Measurements from ENCODE around the gene ARRDC4.

The ARRDC4 gene

DNA sequence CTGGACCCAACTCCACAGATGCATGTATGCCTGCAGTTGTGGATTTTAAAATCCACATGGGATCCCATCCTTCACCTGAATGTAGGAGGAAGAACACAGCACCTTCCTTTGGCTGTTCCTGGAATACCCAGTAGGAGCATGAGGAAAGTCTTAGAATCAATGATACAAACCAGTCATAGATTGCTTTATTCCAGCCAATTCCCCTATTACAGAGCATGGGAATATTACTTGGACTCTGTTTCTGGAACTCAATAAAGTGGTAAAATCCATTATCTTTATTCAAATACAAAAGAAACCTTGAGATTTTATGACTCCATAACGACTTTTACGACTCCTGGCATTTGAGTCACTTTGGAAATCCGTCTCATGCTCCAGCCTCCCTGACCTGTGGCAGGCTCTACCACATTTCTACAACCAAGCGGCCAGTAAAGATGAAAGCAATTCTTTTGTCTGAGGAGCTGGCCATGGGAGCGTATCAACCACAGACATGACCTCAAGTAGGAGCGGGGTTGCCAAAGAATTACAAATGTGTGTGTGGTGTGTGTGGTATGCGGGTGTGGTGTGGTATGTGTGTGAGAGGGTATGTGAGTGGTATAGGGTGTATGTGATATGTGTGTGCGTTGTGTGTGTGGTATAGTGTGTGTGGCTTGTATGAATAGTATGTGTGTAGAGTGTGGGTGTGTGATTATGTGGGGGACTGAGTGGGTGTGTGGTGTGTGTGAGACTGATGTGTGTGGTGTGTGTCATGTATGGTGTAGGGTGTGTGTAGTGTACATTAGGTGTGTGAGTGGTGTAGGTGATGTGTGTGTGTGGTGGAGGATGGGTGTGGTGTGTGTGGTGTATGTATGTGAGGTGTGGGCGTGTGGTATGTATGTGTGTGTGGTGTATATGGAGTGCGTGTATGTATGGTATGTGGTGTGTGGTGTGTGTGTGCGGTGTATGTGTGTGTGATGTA lies 40.0 kb downstream of the ARRDC4 start:
- Histone ChIP-seq H3K27ac (ENCODE audit: low read depth, low read length) (no peak overlapping the region), H3K4me1 (ENCODE audit: insufficient read depth, low read length) (no peaks in the 10 kb centered on the region), H3K36me3 (ENCODE audit: insufficient read depth, low read length) (no peaks in the 10 kb centered on the region), H3K9ac (ENCODE audit: low read depth, low read length) (no peak overlapping the region), H3K4me3 (ENCODE audit: low read length) (no peak overlapping the region), H3K27me3 (ENCODE audit: insufficient read depth, low read length) (no peaks in the 10 kb centered on the region), H3K9me3 (ENCODE audit: insufficient read depth, low read depth, low read length) (no peaks in the 10 kb centered on the region)
- 80% methylated on average over 11 of the region's 11 CpGs for WGBS

DNA sequence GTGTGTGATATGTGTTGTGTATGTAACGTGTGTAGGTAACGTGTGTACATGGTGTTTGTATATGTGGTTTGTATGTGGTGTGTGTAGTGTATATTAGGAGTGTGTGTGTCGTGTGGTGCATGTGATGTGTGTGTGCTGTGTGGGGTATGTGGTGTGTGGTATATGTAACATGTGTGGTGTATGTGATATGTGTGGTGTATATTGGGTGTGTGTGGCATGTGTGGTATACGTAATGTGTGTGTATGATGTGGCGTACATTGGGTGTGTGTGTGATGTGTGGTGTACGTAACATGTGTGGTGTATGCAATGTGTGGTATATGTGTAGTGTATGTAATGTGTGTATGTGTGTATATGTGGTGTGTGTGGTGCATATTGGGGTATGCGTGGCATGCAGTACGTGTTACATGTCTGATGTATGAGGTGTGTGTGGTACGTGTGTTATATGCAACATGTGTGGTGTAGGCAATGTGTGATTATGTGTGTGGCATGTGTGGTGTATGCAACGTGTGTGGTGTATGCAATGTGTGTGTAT lies 41.2 kb downstream of the ARRDC4 start:
- Histone ChIP-seq H3K36me3 (ENCODE audit: insufficient read depth, low read length) (no peaks in the 10 kb centered on the region), H3K4me1 (ENCODE audit: insufficient read depth, low read length) (no peaks in the 10 kb centered on the region), H3K9ac (ENCODE audit: low read depth, low read length) (no peak overlapping the region), H3K27ac (ENCODE audit: low read depth, low read length) (no peak overlapping the region), H3K9me3 (ENCODE audit: insufficient read depth, low read depth, low read length) (no peaks in the 10 kb centered on the region), H3K4me3 (ENCODE audit: low read length) (no peak overlapping the region), H3K27me3 (ENCODE audit: insufficient read depth, low read length) (no peaks in the 10 kb centered on the region)
- WGBS = 95% methylated on average over 10 of the region's 10 CpGs

DNA sequence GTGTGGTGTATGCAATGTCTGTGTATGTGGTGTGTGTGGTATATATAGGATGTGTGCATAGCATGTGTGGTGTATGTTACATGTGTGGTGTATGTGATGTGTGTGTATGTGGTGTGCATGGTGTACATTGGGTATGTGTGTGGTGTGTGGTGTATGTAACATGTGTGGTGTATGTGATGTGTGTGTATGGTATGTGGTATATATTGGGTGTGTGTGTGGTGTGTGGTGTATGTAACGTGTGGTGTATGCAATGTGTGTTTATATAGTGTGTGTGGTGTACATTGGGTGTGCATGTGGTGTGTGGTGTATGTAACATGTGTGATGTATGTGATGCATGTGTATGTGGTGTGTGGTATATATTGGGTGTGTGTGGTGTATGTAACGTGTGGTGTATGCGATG lies 41.9 kb downstream of the ARRDC4 start:
- no peak overlapping the region for H3K9ac ChIP-seq (ENCODE audit: low read depth, low read length)
- WGBS = 98% methylated on average over 3 of the region's 3 CpGs
- no peaks in the 10 kb centered on the region for H3K9me3 ChIP-seq (ENCODE audit: insufficient read depth, low read depth, low read length)
- no peak overlapping the region for H3K27ac ChIP-seq (ENCODE audit: low read depth, low read length)
- no peaks in the 10 kb centered on the region for H3K27me3 ChIP-seq (ENCODE audit: insufficient read depth, low read length)
- no peaks in the 10 kb centered on the region for H3K36me3 ChIP-seq (ENCODE audit: insufficient read depth, low read length)
- H3K4me3 ChIP-seq (ENCODE audit: low read length) = no peak overlapping the region
- no peaks in the 10 kb centered on the region for H3K4me1 ChIP-seq (ENCODE audit: insufficient read depth, low read length)

DNA sequence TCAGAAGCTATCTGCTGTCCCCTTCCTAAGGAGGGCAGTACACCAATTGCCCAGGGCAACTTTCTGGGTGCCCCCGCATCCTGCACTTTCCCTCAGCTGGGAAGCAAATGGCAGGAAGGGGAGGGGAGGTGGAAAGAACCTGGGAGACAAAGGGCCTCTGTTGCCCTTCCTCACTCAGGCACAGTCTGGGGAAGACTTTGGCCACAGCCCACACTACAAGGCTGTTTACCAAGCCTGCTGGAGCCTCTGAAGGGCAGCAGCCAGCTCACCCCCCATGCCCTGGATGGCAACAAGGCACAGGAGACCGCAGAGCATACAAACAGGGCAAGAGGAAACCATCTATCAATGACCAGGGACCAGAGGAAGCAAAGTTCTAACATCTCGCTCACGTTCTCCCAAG lies 42.4 kb downstream of the ARRDC4 start:
- H3K4me1 ChIP-seq (ENCODE audit: insufficient read depth, low read length) = no peaks in the 10 kb centered on the region
- no peaks in the 10 kb centered on the region for H3K9me3 ChIP-seq (ENCODE audit: insufficient read depth, low read depth, low read length)
- H3K27me3 ChIP-seq (ENCODE audit: insufficient read depth, low read length) = no peaks in the 10 kb centered on the region
- H3K4me3 ChIP-seq (ENCODE audit: low read length) = no peak overlapping the region
- no peaks in the 10 kb centered on the region for H3K36me3 ChIP-seq (ENCODE audit: insufficient read depth, low read length)
- H3K9ac ChIP-seq (ENCODE audit: low read depth, low read length) = no peak overlapping the region
- H3K27ac ChIP-seq (ENCODE audit: low read depth, low read length) = no peak overlapping the region
- 96% methylated on average over 4 of the region's 4 CpGs for WGBS

DNA sequence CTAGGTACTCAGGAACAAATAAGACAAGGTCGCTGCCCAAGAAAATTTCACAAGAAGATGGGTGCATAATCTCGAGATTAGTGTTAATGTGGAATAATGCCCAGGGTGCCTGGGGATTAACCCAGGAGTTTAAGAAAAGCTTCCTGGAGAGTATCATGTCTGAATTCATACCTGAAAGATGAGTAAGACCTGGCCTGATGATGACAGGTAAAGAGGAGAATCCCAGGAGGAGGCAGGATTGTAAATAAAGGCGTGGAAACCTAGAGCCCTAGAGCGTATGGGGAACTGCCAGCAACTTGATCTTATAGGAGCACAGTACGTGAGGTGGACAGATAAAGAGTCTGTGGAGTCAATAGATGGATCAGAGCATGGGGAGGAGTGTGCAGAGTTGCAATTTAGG lies 43.0 kb downstream of the ARRDC4 start:
- no peaks in the 10 kb centered on the region for H3K9me3 ChIP-seq (ENCODE audit: insufficient read depth, low read depth, low read length)
- no peak overlapping the region for H3K4me3 ChIP-seq (ENCODE audit: low read length)
- H3K9ac ChIP-seq (ENCODE audit: low read depth, low read length) = no peak overlapping the region
- no peaks in the 10 kb centered on the region for H3K36me3 ChIP-seq (ENCODE audit: insufficient read depth, low read length)
- no peaks in the 10 kb centered on the region for H3K27me3 ChIP-seq (ENCODE audit: insufficient read depth, low read length)
- no peak overlapping the region for H3K27ac ChIP-seq (ENCODE audit: low read depth, low read length)
- 87% methylated on average over 5 of the region's 5 CpGs for WGBS
- H3K4me1 ChIP-seq (ENCODE audit: insufficient read depth, low read length) = no peaks in the 10 kb centered on the region

DNA sequence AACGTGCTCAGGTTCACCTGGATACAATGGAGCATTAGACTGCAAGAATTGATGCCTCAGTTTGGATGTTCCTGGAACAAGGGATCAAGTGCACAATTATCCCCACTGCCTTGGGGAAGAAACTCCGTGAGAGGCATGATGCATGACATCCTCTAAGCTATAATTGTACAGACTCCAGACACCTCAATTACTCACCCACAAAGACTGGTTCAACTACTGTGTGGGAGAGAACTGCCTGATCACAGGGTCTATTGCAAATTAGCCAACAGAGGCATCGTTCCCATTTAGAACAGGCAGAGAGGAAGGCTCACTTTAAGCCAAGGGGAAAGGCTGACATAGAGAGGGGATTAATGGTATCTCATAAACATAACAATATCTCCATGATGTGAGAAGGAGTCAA lies 43.5 kb downstream of the ARRDC4 start:
- no peaks in the 10 kb centered on the region for H3K9me3 ChIP-seq (ENCODE audit: insufficient read depth, low read depth, low read length)
- H3K9ac ChIP-seq (ENCODE audit: low read depth, low read length) = no peak overlapping the region
- H3K27ac ChIP-seq (ENCODE audit: low read depth, low read length) = no peak overlapping the region
- no peaks in the 10 kb centered on the region for H3K36me3 ChIP-seq (ENCODE audit: insufficient read depth, low read length)
- no peak overlapping the region for H3K4me3 ChIP-seq (ENCODE audit: low read length)
- H3K4me1 ChIP-seq (ENCODE audit: insufficient read depth, low read length) = no peaks in the 10 kb centered on the region
- WGBS = 49% methylated on average over 3 of the region's 3 CpGs
- H3K27me3 ChIP-seq (ENCODE audit: insufficient read depth, low read length) = no peaks in the 10 kb centered on the region

DNA sequence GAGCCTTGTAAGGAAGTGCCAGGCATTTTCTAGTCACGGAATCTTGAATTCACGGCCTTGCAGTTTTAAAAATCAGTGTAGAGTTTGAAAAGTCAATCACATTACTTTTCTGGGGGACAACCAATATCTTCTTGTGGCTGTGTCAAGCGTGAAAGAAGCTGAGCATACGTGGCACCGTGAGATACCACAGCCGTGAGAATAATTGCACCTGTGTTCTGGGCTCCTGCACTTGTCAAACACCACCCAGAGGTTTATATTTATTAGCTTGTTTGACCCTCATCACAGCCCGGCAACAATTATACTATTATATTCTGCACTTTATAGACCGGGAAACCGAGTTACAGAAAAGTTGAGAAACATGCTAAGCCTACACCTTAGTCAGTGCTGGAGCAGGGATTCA lies 45.2 kb downstream of the ARRDC4 start:
- no peak overlapping the region for H3K9ac ChIP-seq (ENCODE audit: low read depth, low read length)
- H3K4me1 ChIP-seq (ENCODE audit: insufficient read depth, low read length) = no peaks in the 10 kb centered on the region
- no peak overlapping the region for H3K4me3 ChIP-seq (ENCODE audit: low read length)
- H3K27ac ChIP-seq (ENCODE audit: low read depth, low read length) = no peak overlapping the region
- H3K27me3 ChIP-seq (ENCODE audit: insufficient read depth, low read length) = no peaks in the 10 kb centered on the region
- no peaks in the 10 kb centered on the region for H3K9me3 ChIP-seq (ENCODE audit: insufficient read depth, low read depth, low read length)
- 83% methylated on average over 9 of the region's 9 CpGs for WGBS
- H3K36me3 ChIP-seq (ENCODE audit: insufficient read depth, low read length) = no peaks in the 10 kb centered on the region

DNA sequence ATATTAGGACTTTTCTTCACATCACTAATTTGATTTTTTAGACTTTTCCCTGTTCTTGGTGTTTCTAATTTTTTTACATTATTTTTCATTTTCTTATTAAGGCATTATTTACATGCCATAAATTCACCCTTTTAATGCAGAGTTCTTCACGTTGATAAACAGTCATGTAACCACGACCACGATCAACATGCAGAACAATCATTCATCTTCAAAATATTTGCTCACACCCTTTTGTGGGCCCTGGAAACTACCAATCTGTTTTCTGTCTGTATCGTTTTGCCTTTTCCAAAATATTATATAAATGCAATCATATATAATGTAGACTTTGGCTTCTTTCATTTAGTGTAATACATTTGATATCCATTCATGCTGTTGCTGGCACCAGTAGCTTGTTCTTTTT lies 48.7 kb downstream of the ARRDC4 start:
- no peak overlapping the region for H3K4me3 ChIP-seq (ENCODE audit: low read length)
- no peaks in the 10 kb centered on the region for H3K36me3 ChIP-seq (ENCODE audit: insufficient read depth, low read length)
- no peak overlapping the region for H3K27ac ChIP-seq (ENCODE audit: low read depth, low read length)
- H3K9me3 ChIP-seq (ENCODE audit: insufficient read depth, low read depth, low read length) = no peaks in the 10 kb centered on the region
- no peak overlapping the region for H3K9ac ChIP-seq (ENCODE audit: low read depth, low read length)
- H3K27me3 ChIP-seq (ENCODE audit: insufficient read depth, low read length) = no peaks in the 10 kb centered on the region
- H3K4me1 ChIP-seq (ENCODE audit: insufficient read depth, low read length) = no peaks in the 10 kb centered on the region
- 93% methylated on average over 3 of the region's 4 CpGs for WGBS

DNA sequence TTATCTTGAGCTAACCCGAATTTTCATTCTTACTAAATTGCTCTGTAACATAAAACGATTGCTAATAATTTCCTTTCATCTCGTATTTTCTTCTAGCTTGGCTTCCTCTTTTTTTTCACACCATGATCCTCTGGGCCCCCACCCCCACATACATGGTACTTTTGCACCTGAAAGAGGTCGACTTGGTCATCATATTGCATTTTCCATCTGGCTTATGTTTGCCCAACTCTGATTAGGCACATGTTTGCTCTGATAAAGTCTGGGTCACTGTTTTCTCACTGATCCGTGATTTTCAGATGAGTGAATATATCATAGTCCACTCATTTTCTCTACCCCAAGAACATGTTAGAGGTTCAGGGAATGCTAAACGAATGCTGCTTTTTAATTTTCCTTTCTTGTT lies 49.5 kb downstream of the ARRDC4 start:
- H3K4me1 ChIP-seq (ENCODE audit: insufficient read depth, low read length) = no peaks in the 10 kb centered on the region
- WGBS = 92% methylated on average over 6 of the region's 6 CpGs
- H3K27me3 ChIP-seq (ENCODE audit: insufficient read depth, low read length) = no peaks in the 10 kb centered on the region
- no peak overlapping the region for H3K4me3 ChIP-seq (ENCODE audit: low read length)
- no peaks in the 10 kb centered on the region for H3K9me3 ChIP-seq (ENCODE audit: insufficient read depth, low read depth, low read length)
- no peak overlapping the region for H3K27ac ChIP-seq (ENCODE audit: low read depth, low read length)
- no peak overlapping the region for H3K9ac ChIP-seq (ENCODE audit: low read depth, low read length)
- H3K36me3 ChIP-seq (ENCODE audit: insufficient read depth, low read length) = no peaks in the 10 kb centered on the region

DNA sequence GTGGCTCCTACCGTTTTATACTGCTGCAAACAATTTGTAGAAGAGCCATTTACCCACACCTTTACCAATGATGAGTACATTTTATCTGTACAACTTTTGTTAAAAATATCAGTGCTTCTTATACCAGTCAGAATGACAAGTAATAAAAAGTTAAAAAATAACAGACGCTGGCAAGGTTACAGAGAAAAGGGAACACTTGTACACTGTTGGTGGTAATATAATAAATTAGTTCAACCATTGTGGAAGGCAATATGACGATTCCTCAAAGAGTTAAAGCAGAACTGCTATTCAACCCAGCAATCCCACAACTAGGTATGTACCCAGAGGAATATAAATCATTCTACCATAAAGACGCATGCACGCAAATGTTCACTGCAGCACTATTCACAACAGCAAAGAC lies 51.9 kb downstream of the ARRDC4 start:
- no peaks in the 10 kb centered on the region for H3K4me1 ChIP-seq (ENCODE audit: insufficient read depth, low read length)
- 90% methylated on average over 5 of the region's 5 CpGs for WGBS
- no peak overlapping the region for H3K9ac ChIP-seq (ENCODE audit: low read depth, low read length)
- H3K36me3 ChIP-seq (ENCODE audit: insufficient read depth, low read length) = no peaks in the 10 kb centered on the region
- H3K27ac ChIP-seq (ENCODE audit: low read depth, low read length) = no peak overlapping the region
- no peaks in the 10 kb centered on the region for H3K27me3 ChIP-seq (ENCODE audit: insufficient read depth, low read length)
- no peak overlapping the region for H3K4me3 ChIP-seq (ENCODE audit: low read length)
- no peaks in the 10 kb centered on the region for H3K9me3 ChIP-seq (ENCODE audit: insufficient read depth, low read depth, low read length)

DNA sequence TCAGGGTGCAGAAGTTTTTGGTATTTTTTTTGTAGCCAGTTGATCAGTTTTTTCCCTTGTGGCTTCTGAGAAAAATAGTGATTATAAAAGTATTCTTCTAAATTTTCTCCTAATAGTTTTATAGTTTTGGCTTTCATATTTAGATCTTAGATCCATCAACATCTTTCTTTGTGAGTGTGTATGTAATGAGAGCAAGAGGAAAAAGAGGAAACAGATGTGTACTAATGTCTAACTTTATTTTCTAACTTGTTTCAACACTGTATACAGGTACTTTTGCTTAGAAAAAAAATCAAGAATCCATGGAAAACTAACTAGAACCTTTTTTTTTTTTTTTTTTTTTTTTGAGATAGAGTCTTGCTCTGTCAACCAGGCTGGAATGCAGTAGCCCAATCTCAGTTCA lies 53.1 kb downstream of the ARRDC4 start:
- Histone ChIP-seq H3K4me1 (ENCODE audit: insufficient read depth, low read length) (no peaks in the 10 kb centered on the region), H3K9ac (ENCODE audit: low read depth, low read length) (no peak overlapping the region), H3K9me3 (ENCODE audit: insufficient read depth, low read depth, low read length) (no peaks in the 10 kb centered on the region), H3K27me3 (ENCODE audit: insufficient read depth, low read length) (no peaks in the 10 kb centered on the region), H3K27ac (ENCODE audit: low read depth, low read length) (no peak overlapping the region), H3K36me3 (ENCODE audit: insufficient read depth, low read length) (no peaks in the 10 kb centered on the region), H3K4me3 (ENCODE audit: low read length) (no peak overlapping the region)

Measured in HUES64 (cell line).